AG08395 (cell line): ENCODE measurements around the gene ADGRL3.

Experiments used
- DNase-seq: peaks from one replicate; pipeline ENCODE4 v3.0.0; 2012; ENCODE audit warnings: mixed read lengths, low spot score

Gene ADGRL3

DNA sequence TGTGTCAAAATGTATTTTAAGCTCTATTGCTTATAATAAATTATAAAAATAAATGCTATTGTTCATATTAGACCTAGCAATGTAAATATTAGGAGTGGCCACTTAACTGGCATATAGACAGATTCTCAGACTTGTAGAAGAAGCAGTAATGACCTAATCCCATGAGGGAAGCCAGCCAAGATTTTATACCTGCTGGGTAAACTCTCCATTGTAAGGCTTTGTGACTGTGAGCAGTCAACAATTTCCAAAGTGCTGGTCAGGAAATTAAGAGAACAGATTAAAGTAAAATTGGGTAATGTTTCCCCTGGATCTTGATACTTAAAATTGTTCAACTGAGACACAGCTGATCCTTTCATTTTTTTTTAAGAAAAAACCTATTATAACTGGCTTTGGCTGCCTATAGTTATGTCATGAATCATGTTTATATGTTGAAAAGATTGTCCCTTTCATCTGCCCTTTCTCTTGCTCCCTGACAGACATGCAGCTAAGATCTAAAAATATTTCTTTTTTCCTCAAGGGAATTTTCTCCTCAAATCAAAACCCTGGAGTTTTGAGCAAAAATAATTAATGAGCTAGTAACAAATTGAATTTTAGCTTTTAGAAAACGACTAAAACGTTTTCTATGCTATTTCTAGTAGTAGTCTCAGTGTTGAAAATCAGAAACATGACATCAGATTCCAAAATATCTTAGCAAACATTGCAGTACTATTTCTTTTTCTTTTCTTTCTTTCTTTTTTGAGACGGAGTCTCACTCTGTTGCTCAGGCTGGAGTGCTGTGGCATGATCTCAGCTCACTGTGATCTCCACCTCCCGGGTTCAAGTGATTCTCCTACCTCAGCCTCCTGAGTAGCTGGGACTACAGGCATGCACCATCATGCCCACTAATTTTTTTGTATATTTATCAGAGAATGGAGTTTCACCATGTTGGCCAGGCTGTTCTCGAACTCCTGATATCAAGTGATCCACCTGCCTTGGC, 77.9 kb downstream of the ADGRL3 start:
- no peak for DNase-seq

DNA sequence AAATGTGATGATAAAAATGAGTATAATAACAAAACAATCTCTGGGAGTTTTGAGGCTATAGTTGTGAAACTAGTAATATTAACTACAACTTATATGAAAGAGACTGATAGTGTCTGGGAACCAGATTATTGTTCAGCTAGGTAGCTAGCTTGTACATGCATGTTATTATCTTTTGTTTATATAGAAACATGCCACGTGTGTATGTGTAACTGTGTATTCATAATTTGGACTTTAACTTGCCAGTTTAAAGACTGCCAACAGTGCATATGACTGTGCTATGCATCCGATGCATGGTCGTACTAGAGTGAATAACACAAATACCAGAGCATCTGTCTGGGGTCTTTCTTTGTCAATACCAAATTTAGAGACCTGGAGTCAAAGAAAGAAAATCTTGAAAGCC, 92.2 kb downstream of the ADGRL3 start:
- DNase-seq, result no peak

DNA sequence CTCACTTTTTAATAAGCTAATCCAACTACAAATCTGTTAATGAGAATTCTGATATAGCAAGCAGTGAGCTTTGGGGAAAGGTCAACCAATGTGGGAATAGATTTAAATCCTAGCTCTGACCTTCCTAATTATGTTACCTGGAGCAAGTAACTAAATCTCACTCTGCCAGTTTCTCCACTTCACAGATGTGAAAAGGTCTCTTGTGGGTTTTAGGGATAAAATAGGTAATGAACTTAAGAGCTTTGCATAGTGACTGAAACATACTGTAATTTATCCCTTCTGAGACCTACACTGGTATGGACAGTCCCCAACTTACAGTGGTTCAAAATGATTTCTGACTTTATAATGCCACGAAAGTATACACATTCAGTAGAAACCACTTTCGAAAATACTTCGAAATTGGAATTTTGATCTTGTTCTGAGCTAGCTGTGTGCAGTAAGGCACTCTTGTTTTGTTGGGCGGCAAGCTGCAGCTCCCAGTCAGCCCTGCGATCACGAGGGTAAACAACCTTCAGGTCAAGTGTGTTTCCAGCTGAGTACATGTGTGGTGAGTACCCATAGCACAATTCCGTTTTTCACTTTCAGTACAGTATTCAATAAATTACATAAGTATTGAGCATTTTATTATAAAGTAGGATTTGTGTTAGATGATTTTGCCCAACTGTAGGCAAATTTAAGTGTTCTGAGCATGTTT, 93.7 kb downstream of the ADGRL3 start:
- DNase-seq, result no peak

DNA sequence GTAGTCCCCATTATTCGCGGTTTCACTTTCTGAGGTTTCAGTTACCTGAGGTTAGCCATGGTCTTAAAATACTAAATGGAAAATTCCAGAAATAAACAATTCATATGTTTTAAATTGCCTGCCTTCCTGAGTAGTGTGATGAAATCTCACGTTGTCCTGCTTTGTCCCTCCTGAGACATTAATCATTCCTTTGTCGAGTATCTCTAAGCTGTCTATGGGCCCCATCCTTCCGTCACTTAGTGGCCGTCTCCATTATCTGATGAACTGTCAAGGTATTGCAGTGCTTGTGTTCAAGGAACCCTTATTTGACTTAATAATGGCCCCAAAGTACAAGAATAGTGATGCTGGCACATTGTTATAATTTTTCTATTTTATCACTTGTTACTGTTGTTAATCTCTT, 94.8 kb downstream of the ADGRL3 start:
- DNase-seq, result no peak

DNA sequence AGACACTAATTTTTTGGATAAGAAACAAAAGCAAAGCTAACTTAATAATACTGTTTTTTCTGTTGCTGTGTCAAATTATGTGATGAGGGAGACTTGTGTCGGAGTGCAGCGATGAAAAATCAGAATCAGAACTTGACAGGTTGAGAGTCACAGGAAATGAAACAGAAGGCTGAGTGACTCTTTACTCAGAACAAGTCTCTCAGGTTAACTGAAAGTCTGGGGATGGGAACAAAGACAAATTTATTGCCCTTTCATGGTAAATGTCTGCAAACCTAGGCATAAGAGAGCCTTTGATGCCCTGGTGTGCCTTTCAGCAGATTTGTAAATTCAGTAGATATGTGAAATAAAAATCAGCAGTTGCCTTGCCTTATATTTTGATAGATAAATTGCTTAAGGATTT, 96.0 kb downstream of the ADGRL3 start:
- DNase-seq, result no peak

DNA sequence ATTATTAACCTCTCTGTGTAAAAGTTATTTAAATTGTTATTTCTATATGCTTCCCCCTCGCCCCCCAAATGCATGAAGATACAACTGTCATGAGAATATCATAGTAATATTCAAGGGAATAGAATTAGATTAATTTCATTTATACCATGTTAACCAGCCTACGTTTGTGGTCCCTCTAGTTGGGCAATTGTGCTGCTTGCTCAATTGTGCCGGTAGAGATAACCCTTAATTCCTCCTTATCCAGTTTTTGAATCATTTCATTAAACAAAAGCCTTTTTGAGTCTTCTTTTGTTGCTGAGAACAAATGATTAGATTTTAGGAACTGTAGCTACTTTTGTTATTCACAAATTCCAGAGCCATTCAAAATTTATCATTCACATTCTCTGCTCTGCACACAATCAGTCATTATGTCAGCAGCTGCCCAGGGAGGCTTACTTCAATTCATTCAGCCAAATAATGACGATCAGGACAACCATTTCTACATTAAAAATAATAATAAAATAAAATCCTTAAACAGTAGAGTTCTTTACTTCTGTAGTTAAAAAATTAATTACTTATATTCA, 98.1 kb downstream of the ADGRL3 start:
- no peak for DNase-seq

DNA sequence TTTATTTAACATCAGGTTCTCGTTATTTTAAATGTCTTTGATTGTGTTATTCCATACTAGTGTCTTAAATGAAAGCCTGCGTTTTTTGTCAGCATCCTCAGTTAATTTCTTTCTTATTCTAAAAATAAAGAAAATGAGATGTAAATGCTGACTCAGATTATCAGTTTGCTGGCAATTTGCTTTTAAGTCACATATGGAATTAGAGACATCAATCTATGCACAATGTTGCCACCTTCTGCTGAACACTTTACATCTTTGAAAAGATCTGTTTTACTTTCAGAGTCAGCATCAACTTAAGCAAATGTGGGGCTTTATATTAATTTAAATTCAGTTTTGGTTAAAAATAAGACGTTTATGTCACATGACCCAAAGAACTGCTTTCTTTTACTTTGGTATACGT, 99.2 kb downstream of the ADGRL3 start:
- no peak for DNase-seq

DNA sequence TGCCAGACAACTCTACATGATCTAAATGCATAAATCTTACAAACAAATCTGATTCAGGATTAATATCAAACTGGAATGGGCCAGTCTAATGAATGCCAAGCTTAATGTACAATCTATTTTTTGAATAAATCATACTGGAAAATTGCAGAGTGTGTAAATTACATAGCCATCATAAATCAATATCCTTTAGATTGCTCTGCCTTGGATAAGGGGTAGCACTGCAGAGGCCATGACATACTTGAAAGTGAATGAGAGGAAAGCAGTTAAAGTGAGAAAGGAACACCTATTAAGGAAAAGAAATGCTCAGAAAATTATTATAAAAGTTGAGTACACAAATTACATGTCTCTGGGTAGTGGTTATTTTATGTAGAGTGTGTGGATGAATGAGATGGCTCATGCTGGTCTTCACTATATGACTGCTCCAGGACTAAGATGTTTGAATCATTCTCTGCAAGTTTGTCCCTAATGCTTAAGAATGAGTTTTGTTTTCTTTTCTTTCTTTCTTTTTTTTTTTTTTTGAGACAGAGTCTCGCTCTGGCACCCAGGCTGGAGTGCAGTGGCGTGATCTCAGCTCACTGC, 100.2 kb downstream of the ADGRL3 start:
- DNase-seq, result no peak

DNA sequence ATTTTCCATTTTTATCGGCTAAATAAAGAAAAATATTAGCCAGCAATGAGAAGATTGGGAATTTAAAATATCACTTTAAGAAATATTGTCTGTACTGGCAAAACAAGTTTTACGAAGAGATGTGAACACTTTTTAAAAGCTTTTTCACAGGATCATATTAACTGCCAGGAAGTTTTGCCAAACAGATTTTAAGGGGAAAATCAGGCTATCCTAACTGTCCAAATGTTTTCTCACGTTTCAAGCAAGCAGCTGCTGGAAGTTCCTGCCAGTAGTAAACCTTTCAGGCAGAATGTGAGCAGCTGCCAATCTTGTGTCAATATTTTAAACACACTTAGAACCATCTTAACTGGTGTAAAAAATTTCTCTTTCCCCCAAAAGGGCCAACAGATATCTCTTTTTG, 101.1 kb downstream of the ADGRL3 start:
- no peak for DNase-seq

DNA sequence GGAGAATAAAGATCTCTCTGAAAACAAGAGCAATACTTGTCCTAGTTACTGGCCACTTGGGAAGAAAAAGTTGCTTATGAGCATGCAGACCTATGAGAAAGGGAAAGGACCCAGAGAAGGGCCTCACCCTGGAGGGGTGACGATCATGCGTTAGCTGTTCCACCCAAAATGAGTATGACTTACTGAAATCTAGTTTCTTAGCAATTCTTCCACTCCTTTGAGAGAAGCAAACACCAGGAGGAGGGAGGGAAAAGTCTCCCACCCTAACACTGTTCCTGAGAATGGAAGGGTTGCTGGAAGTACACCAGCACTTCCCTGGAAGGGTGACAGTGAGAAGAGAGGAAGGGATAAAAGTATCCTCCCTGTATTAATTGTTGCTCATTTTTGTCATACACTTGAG, 107.9 kb downstream of the ADGRL3 start:
- no peak for DNase-seq

DNA sequence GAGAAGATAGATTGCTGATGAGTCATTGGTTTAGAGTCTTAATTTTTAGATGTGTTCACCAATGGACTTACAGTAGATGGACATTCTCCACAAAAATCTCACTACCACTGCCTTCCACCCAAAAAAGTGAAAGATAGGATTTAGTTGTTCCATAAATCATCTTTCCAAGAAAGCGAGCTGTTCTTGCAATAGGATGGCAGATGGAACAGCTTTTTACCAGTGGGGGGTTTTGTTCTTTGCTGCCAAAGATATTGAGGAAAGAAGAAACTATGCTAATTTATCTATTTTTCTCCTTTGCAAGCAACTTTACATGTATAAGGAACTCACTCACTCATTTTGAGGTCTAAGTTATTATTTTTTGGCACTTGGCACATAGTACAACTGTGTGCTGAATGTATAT, 109.5 kb downstream of the ADGRL3 start:
- DNase-seq, result no peak

DNA sequence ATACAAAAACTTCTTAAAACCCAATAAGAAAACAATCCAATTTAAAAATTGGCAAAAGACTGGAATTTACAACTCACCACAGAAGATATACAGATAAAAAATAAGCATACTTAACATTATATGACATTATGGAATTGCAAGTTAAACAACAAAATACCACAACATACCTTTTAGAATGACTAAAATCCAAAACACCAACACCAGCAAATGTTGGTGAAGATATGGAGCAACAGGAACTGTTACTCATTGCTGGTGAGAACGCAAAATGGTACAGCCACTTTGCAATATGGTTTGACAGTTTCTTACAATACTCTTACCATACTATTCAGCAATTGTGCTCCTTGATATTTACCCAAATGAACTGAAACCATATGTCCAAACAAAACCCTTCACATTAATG, 112.4 kb downstream of the ADGRL3 start:
- no peak for DNase-seq

DNA sequence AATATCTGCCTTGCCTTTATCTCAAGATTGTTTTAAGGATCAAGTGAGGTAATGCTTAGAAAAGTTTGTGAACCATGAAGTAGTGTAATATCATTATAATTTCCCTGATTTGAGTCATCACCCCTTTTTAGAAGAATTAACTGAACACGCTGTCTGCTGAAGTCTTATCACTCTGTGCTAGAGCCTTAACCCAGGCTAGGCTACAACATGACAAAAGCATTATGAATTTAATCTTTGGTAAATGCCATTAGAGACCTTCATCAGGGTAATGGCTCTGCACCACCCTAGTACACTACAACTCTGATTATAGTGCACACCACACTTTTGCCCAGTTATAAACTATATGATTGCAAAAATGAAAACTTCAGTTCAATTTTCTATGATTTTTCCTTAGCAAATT, 118.3 kb downstream of the ADGRL3 start:
- DNase-seq, result no peak

DNA sequence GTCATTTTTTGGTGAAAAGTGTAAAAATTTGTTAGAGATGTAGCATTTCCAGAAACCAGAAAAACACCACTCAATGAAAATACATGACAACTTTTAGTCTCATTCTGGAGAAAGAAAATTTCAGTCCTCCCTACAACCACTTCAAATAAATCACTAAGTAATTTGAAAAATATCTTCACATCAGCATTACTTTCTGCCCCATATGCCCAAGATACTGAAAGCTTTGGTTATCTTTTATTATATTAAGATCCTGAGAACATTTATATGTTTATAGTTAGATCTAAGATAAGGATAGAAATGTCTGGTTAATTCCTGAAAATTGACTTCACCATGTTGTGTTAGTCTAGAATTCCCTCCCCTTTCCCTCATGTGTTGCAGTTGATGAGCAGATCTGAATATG, 119.0 kb downstream of the ADGRL3 start:
- DNase-seq, result no peak

DNA sequence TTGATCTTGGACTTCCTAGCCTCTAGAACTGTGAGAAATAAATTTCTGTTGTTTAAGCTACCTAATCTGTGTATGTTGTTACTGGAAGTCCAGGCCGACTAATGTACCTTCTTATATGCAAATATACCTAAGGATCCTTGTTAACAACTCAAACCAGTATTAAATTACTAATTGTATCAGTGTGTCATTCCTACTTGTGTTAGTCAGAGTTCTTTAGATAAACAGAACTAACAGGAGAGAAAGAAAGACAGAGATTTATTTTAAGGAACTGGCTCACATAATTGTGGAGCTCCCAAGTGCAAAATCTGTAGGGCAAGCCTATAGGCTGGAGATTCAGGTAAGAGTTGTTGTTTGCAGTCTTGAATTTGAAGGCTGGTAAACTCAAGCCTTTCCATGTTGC, 120.0 kb downstream of the ADGRL3 start:
- DNase-seq, result no peak

DNA sequence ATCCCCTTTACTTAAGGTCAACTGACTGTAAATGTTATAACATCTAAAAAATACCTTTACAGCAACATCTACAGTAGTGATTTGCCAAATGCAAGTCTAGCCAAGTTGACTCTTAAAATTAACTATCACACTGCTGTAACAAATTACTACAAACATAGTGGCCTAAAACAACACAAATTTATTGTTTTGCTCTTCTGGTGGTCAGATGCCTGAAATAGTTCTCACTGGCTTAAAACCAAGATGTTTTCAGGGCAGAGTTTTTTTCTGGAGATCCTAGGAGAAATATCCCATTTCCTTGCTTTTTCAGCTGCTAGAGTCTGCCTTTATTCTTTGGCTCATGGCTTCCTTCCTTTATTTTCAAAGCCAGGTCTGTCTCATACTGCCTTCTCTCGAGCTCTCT, 120.5 kb downstream of the ADGRL3 start:
- DNase-seq, result no peak

DNA sequence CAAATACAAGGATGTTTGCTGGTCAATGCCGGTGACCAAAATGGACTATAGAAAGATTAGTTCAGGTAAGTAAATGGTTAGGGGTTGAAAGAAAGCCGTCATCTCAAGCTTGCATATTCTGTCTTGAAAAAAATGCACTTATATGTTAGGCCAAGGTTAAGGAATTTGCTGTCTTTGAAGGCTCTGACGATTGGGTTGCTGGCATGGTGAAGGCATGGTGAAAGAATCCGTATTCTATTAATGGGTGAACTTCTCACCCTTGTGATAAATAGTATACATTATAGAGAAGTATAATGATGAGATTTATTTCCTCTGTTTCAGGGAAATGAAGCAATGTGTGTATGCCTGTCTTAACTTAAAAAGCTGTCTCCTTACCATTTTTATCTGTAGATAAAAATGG, 132.6 kb downstream of the ADGRL3 start:
- no peak for DNase-seq

DNA sequence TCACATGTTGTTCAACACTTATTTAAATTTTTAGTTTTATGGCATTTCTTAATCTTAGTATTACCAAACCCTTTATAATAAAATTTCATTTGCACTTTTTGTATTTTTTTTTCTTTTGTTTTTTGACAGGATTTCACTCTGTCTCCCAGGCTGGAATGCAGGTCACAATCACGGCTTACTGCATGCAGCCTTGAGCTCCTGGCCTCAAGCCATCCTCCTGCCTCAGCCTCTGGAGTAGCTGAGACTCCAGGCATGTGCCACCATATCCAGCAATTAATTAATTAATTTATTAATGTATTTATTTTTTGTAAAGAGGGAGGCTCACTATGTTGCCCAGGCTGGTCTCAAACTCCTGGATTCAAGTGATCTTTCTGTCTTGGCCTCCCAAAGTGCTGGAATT, 133.4 kb downstream of the ADGRL3 start:
- DNase-seq, result no peak

DNA sequence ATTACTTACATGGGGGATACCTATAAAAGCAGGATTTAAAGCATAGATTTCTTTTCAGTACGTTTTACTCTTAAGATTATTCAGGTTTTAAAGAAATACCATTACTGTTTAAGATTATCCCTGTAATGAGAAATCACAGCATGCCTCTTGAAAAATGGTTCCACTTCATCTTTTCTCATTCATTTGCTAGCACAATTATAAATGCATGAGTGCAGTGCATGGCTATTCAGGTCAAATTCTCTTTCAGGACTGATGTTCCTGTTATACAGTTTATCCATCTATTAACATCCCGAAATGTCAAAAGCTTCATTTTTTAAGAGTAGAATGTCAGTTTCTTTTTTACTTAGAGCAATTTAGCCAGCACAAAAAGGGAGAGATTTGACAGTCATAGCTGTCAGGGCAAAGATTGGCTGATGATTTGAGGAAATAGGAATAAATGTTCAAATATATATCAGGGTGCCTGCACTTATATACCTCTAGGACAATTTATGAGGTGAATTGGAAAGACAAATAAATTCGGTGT, 135.2 kb downstream of the ADGRL3 start:
- DNase-seq, result no peak

DNA sequence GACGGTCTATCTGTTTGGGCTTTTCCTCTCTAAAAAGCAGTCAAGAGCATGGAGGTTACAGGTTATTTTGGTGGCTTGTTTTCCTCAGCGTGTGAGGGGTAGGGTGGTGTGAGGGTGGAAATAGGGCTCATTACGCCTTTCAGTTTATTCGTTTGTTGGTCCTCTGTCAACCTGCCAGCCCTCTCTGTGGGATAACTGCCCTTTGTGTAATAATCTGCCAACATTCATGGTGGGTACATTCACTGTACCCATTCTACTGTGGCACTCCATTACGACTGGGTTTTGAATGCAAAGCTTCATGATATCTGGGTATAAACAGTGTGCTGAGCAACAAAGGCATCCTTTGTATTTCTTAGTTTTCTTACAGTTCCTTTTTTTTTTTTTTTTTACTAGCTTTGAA, 136.4 kb downstream of the ADGRL3 start:
- DNase-seq, result no peak

DNA sequence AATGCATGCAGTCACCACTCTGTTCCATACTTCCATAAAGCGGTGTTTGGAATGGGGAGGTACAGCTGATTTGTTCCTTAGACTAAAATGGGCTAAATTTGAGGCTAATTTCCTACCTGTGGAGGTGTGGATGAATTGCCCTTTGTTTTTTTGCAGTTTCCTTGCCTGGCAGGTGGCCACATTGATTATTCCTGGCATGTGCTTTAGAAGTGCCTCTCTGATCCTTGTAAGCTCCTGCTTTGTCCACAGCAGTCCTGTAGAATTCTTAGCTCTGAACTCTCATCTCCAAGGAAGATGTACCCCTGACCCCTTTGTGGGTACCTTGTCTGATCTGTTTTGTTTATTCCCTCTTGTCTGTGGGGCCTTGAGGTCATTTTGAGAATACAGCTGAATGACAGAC, 136.8 kb downstream of the ADGRL3 start:
- no peak for DNase-seq

DNA sequence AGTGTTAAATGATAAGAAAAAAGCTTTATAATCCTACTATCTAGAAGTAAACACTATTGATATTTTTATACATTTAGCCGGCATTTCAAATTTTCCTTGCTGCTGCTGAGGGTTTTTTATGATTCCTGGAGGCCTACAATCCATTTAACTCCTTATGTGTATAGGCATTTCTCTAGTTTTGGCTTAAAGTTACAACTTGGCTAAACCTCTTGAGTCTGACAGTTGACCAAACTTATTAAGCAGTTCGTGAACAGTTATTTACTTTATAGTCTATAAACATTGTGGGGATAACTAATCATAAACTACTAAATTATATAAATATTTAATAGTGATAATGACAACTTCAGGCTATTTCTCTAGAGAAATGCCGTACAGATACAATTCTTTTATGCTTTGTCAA, 141.9 kb downstream of the ADGRL3 start:
- DNase-seq, result no peak

DNA sequence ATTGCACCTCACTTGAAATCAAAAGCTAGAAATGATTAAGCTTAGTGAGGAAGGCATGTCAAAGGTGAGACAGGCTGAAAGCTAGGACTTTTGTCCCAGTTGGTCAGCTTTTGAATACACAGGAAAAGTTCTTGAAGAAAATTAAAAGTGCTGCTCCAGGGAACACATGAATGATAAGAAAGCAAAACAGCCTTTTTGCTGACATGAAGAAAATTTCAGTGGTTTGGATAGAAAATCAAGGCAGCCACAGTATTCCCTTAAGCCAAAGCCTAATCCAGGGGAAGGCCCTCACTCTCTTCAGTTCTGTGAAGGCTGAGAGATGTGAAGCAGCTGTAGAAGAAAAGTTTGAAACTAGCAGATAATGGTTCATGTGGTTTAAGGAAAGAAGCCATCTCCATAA, 150.8 kb downstream of the ADGRL3 start:
- no peak for DNase-seq
